Natural killer cell treated with Interleukin-12 subunit alpha and Interleukin-12 subunit beta and Interleukin-15 and Interleukin-18, amount 100 ng/mL, for 72 hours (primary cell): Measurements from ENCODE around the gene ACP2. TPM values are rescaled to one million over a fixed set of nuclear protein-coding genes. Genes with fewer than 3 reads are reported as not detected.
"Not testable (repeated sequence)": the region's sequence is repeated elsewhere in the genome, so short reads cannot be mapped to it uniquely, and the experiment has no call there.

ENCODE experiments used
- ATAC-seq, 2 donors: fragments of 150-1000 bp; cut with Tn5 transposase in 1 of 2; sonication (Bioruptor Pico), chemical (Tn5 transposase) in 1 of 2; 2 replicates each; pipeline ENCODE4 v1.10.0; 2021
- DNase-seq: peaks from one replicate; pipeline ENCODE4 v3.0.0; 2022; ENCODE audit warnings: low spot score
- H3K27ac Mint-ChIP-seq, 2 donors: 1 replicate in 1 of 2; 2 replicates in 1 of 2; pipeline ENCODE4 v1.8.0; 2022; ENCODE audit warnings: mixed read lengths in 2 of 2, mild to moderate bottlenecking in 1 of 2, moderate library complexity in 1 of 2
- H3K27me3 Mint-ChIP-seq, 2 donors: 1 replicate in 1 of 2; 2 replicates in 1 of 2; pipeline ENCODE4 v1.8.0; 2022; ENCODE audit warnings: mixed read lengths in 2 of 2
- H3K36me3 Mint-ChIP-seq: one replicate; pipeline ENCODE4 v1.8.0; 2022; ENCODE audit warnings: mixed read lengths
- H3K4me1 Mint-ChIP-seq, 2 donors: 1 replicate in 1 of 2; 2 replicates in 1 of 2; pipeline ENCODE4 v1.8.0; 2022; ENCODE audit warnings: low read depth in 2 of 2, mixed read lengths in 2 of 2, mild to moderate bottlenecking in 1 of 2
- H3K4me3 Mint-ChIP-seq: one replicate; pipeline ENCODE4 v1.8.0; 2022; ENCODE audit warnings: mixed read lengths
- H3K9me3 Mint-ChIP-seq: 2 replicates; pipeline ENCODE4 v1.8.0; 2022; ENCODE audit warnings: mixed read lengths
- total RNA-seq, 2 donors: library from RNA; stranded (reverse); gene quantifications; one replicate each; pipeline ENCODE4 v1.2.3, GENCODE V29; 2022

The ACP2 gene
- total RNA-seq, 2 donors from 2014 or later: 27.3 to 33.3 TPM

DNA sequence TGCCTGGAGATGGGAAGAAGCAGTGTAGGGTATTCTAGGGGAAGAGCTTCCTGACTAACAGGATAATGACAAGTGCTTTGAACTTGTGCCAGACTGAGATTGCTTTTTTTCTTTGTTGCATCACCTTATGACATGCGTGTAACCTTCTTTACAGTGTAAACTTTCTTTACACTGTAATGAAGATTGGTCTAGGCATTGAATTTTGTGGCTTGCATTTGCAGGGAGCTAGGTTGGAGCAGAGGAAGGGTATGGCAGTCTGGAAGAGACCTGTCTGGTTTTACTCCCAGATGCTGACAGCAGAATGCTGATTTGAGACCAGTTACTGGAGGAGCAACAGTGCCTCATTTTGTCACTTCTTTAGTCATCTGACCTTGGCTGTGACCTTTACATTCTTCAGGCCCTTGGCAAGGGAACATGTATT lies 28.2 kb downstream of the ACP2 start:
- DNase-seq (no peak), ATAC-seq (no peak)
- Mint-ChIP-seq H3K27ac (peak overlapping the region; percentile 12 to 67), H3K27me3 (no peaks in the 10 kb centered on the region), H3K4me3 (no peak overlapping the region), H3K36me3 (peaks cover 24% of the 10 kb centered on the region), H3K9me3 (no peaks in the 10 kb centered on the region), H3K4me1 (peaks cover 39 to 41% of the 10 kb centered on the region in 2 donors)

- peak; percentile 46 to 54 for ATAC-seq
- H3K4me1 Mint-ChIP-seq: peaks cover 40 to 43% of the 10 kb centered on the region in 2 donors
- H3K4me3 Mint-ChIP-seq: peak overlapping the region; percentile 99
Observed at GRCh38 chr11:47216121-47216798, 32.4 kb downstream of the ACP2 start.

DNA sequence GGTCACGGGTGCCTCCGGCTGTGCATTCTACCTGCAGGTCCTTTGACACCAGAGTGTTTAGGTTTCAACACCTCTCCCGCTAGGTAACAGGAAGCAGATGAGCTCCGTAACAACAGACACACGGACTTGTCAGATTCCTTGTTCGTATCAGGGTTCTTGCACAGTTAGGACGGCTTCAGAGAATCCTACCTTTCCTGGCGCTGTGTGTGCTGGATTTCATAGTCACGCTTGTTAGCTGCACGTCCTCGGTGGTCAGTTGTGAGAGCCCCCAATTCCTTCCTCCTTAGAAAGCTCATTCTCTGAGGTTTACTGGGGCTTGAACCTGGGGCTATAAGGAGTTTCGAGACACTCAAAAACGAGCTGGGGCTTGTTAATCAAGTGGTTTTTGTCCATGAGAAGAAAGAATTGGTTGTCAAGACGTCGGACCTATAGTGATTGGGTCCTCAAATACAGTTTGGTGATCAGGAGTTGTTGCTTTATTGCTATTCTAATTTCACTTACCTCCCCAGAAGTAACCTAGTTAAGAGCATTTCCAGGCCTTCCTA lies 33.2 kb downstream of the ACP2 start:
- ATAC-seq: no peak
- Mint-ChIP-seq H3K4me1 (peaks cover 38 to 42% of the 10 kb centered on the region in 2 donors), H3K9me3 (no peaks in the 10 kb centered on the region), H3K4me3 (peak overlapping the region; percentile 99), H3K27ac (peak overlapping the region; percentile 85 to 96), H3K27me3 (no peaks in the 10 kb centered on the region), H3K36me3 (peaks cover 18% of the 10 kb centered on the region)
- no peak for DNase-seq

More at GRCh38 chr11:47216121-47216798, 32.4 kb downstream of the ACP2 start:
- peaks cover 19% of the 10 kb centered on the region for H3K36me3 Mint-ChIP-seq
- H3K9me3 Mint-ChIP-seq: no peaks in the 10 kb centered on the region
- H3K27me3 Mint-ChIP-seq: no peaks in the 10 kb centered on the region
- DNase-seq: peak; percentile 69
- peak overlapping the region; percentile 85 to 96 for H3K27ac Mint-ChIP-seq

DNA sequence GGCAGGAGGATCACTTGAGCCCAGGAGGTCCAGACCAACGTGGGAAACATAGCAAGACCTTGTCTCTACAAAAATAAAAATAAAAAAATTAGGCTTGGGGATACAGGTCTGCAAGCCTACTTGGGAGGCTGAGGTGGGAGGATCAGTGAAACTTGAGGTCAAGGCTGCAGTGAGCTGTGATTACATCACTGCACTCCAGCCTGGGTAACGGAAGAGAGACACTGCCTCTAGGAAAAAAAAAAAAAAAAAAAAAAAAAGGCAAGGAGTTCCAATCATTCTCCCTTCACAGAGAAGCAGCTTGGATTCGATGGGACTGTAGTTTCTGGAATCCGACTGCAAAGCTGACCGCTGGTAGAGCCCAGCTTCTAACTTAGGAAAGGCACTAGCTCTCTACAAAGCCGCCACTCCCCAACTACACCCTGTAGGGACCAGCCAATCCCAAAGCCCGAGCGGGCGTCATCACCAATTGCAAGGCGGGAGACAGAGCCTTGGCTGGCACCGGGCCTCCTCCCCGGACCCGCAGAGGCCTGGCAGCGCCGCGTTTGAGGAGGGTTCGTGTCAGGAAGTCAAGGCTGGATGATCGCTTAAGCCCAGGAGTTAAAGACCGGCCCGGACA lies 34.6 kb downstream of the ACP2 start:
- Mint-ChIP-seq H3K27me3 (no peaks in the 10 kb centered on the region), H3K27ac (peak overlapping the region; percentile 85 to 96), H3K4me1 (peaks cover 32 to 38% of the 10 kb centered on the region in 2 donors), H3K36me3 (peaks cover 13% of the 10 kb centered on the region), H3K4me3 (peak overlapping the region; percentile 99), H3K9me3 (no peaks in the 10 kb centered on the region)
- peak; percentile 91 for DNase-seq
- peak; percentile 90 to 91 for ATAC-seq

GRCh38 chr11:47212938-47213337 lies 35.7 kb downstream of the ACP2 start:
- Mint-ChIP-seq H3K27me3 (no peaks in the 10 kb centered on the region), H3K4me3 (peak overlapping the region; percentile 99), H3K4me1 (peaks cover 26 to 32% of the 10 kb centered on the region in 2 donors), H3K27ac (peak overlapping the region; percentile 85 to 96), H3K36me3 (peaks cover 7% of the 10 kb centered on the region), H3K9me3 (no peaks in the 10 kb centered on the region)
- DNase-seq: no peak
- ATAC-seq: no peak

DNA sequence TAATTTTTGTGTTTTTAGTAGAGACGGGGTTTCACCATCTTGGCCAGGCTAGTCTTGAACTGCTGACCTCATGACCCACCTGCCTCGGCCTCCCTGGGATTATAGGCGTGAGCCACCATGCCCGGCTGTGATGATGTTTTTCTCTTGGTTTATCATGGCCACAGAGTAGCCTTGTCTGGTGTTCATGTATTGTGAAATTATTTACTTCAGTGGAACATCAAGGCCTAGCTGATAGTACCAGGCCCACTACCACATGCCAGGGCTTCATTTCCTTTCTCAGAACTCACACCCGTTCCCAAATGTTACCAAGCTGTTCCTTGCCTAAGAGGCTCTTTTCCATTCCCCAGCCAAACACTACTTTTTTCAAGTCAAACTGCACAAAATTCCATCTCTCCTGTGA lies 40.0 kb downstream of the ACP2 start:
- no peak overlapping the region for H3K27ac Mint-ChIP-seq
- H3K4me3 Mint-ChIP-seq: no peak overlapping the region
- H3K27me3 Mint-ChIP-seq: peaks cover 0 to 5% of the 10 kb centered on the region in 2 donors
- no peak for ATAC-seq
- no peaks in the 10 kb centered on the region for H3K9me3 Mint-ChIP-seq
- no peak for DNase-seq
- H3K36me3 Mint-ChIP-seq: no peaks in the 10 kb centered on the region
- H3K4me1 Mint-ChIP-seq: peaks cover 3% of the 10 kb centered on the region in 2 donors

DNA sequence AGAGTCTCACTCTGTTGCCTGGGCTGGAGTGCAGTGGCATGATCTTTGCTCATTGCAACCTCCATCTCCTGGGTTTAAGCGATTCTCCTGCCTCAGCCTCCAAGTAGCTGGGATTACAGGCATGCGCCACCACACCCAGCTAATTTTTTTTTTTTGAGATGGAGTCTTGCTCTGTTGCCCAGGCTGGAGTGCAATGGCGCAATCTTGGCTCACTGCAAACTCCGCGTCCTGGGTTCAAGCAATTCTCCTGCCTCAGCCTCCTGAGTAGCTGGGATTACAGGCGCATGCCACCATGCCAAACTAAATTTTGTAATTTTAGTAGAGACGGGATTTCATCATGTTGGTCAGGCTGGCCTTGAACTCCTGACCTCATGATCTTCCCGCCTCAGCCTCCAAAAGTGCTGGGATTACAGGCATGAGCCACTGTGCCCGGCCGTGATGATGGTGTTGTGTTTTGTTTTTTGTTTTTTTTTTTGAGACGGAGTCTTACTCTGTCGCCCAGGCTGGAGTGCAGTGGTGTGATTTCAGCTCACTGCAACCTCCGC lies 40.5 kb downstream of the ACP2 start:
- H3K4me3 Mint-ChIP-seq, H3K27ac Mint-ChIP-seq, H3K27me3 Mint-ChIP-seq, ATAC-seq, H3K9me3 Mint-ChIP-seq, H3K36me3 Mint-ChIP-seq, DNase-seq, H3K4me1 Mint-ChIP-seq: not testable (repeated sequence)

GRCh38 chr11:47207459-47207858 lies 41.2 kb downstream of the ACP2 start:
- no peak overlapping the region for H3K4me3 Mint-ChIP-seq
- H3K27me3 Mint-ChIP-seq: peaks cover 0 to 5% of the 10 kb centered on the region in 2 donors
- H3K36me3 Mint-ChIP-seq: no peaks in the 10 kb centered on the region
- ATAC-seq (no peak), DNase-seq (no peak)
- no peaks in the 10 kb centered on the region for H3K9me3 Mint-ChIP-seq
- H3K4me1 Mint-ChIP-seq: peaks cover 0 to 3% of the 10 kb centered on the region in 2 donors
- H3K27ac Mint-ChIP-seq: no peak overlapping the region

- H3K4me1 Mint-ChIP-seq, H3K9me3 Mint-ChIP-seq, H3K27me3 Mint-ChIP-seq, H3K4me3 Mint-ChIP-seq, H3K36me3 Mint-ChIP-seq, H3K27ac Mint-ChIP-seq, ATAC-seq, DNase-seq: not testable (repeated sequence)
Observed at GRCh38 chr11:47206577-47206976, 42.0 kb downstream of the ACP2 start.

- H3K36me3 Mint-ChIP-seq: no peaks in the 10 kb centered on the region
- DNase-seq (no peak), ATAC-seq (no peak)
- no peak overlapping the region for H3K27ac Mint-ChIP-seq
- no peaks in the 10 kb centered on the region for H3K9me3 Mint-ChIP-seq
- H3K27me3 Mint-ChIP-seq: peaks cover 0 to 5% of the 10 kb centered on the region in 2 donors
- H3K4me1 Mint-ChIP-seq: no peaks in the 10 kb centered on the region
- no peak overlapping the region for H3K4me3 Mint-ChIP-seq
Observed at GRCh38 chr11:47204637-47204989, 44.0 kb downstream of the ACP2 start.

DNA sequence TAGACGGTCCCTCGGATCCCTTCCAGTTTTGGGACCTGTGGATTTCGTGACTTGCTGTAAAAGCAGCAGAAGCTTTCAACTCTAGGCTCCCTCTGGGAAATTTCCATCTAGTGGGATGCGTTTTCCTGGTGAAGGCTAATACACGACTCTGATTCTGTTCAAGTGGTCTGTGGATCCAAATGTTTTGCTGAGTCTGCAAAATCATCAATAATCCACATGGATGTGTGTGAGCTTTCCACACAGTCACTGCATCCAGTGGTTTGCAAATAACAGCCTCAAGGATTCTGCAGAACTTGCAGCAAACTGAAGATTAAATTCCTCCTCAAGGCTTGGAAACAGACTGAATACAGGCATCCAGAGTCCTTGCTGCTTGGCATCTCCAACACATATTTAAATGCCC lies 46.0 kb downstream of the ACP2 start:
- DNase-seq (no peak), ATAC-seq (no peak)
- Mint-ChIP-seq H3K4me1 (no peaks in the 10 kb centered on the region), H3K36me3 (no peaks in the 10 kb centered on the region), H3K4me3 (no peak overlapping the region), H3K27me3 (peaks cover 0 to 5% of the 10 kb centered on the region in 2 donors), H3K9me3 (no peaks in the 10 kb centered on the region), H3K27ac (no peak overlapping the region)

GRCh38 chr11:47201015-47201414 lies 47.6 kb downstream of the ACP2 start:
- Mint-ChIP-seq H3K4me1 (no peaks in the 10 kb centered on the region), H3K4me3 (no peak overlapping the region), H3K27me3 (peaks cover 0 to 5% of the 10 kb centered on the region in 2 donors), H3K36me3 (no peaks in the 10 kb centered on the region), H3K9me3 (no peaks in the 10 kb centered on the region), H3K27ac (peak overlapping the region in 1 of 2 donors; percentile 60)
- ATAC-seq (no peak), DNase-seq (no peak)

DNA sequence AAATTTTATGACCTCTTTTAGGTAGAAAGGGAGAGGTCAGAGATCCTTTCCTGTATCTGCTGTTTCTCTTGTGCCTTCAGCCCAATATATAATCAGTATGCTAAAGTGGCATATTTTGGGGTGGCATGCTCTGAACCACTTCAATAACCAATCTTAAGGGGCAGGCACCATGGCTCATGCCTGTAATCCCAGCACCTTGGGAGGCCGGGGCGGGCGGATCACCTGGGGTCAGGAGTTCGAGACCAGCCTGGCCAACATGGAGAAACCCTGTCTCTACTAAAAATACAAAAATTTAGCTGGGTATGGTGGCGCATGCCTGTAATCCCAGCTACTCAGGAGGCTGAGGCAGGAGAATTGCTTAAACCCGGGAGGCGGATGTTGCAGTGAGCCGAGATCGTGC lies 50.5 kb downstream of the ACP2 start:
- not testable (repeated sequence) for ATAC-seq, H3K27ac Mint-ChIP-seq

DNA sequence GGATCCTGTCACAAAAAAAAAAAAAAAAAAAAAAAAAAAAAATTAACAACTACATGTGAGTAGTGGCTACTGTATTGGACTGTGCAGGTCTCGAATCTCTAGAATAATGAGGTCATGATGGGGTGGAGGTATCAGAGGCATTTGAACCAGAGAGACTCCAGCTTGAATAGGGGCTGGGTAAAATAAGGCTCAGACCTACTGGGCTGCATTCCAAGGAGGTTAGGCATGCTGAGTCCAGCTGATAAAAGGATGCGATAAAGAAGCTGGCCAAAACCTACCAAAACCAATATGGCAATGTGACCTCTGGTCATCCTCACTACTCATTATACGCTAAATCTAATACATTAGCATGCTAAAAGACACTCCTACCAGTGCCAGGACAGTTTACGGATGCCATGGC lies 56.5 kb downstream of the ACP2 start:
- no peaks in the 10 kb centered on the region for H3K9me3 Mint-ChIP-seq
- DNase-seq (no peak), ATAC-seq (no peak)
- H3K4me1 Mint-ChIP-seq: peaks cover 0 to under 1% of the 10 kb centered on the region in 2 donors
- no peak overlapping the region for H3K27ac Mint-ChIP-seq
- peaks cover 7 to 14% of the 10 kb centered on the region in 2 donors for H3K27me3 Mint-ChIP-seq
- H3K4me3 Mint-ChIP-seq: no peak overlapping the region
- H3K36me3 Mint-ChIP-seq: no peaks in the 10 kb centered on the region

More for the DNA sequence above, 50.5 kb downstream of the ACP2 start:
- not testable (repeated sequence) for H3K4me3 Mint-ChIP-seq, DNase-seq, H3K27me3 Mint-ChIP-seq, H3K36me3 Mint-ChIP-seq, H3K4me1 Mint-ChIP-seq, H3K9me3 Mint-ChIP-seq
